Natural killer cell (primary cell): ENCODE results near the gene DPEP3. TPM values are rescaled to one million over a fixed set of nuclear protein-coding genes. Genes with fewer than 3 reads are reported as not detected.

ENCODE experiments used
- ATAC-seq, 3 donors: fragments of 150-1000 bp in 2 of 3; fragments of 200-7000 bp in 1 of 3; cut with Tn5 transposase; 1 replicate in 1 of 3; 2 replicates in 2 of 3; pipeline ENCODE4 v1.10.0; 2021; ENCODE audit warnings: mild to moderate bottlenecking in 2 of 3, moderate library complexity in 2 of 3
- DNase-seq, 2 donors: peaks; one replicate each; pipeline versions ENCODE4 v3.0.0 to v3.0.0-alpha.2; 2013 to 2021; ENCODE audit warnings: mixed read lengths in 1 of 2
- H3K27ac ChIP-seq: one replicate; pipeline ENCODE4 v1.5.1; 2013; ENCODE audit warnings: mild to moderate bottlenecking, low read length
- H3K27me3 ChIP-seq: one replicate; pipeline ENCODE4 v1.6.1; 2013; ENCODE audit warnings: low read length; ENCODE audit not compliant: control insufficient read depth, insufficient read depth
- H3K36me3 ChIP-seq: one replicate; pipeline ENCODE4 v1.6.1; 2013; ENCODE audit warnings: low read length; ENCODE audit not compliant: control insufficient read depth, insufficient read depth
- H3K4me1 ChIP-seq: one replicate; pipeline ENCODE4 v1.6.1; 2013; ENCODE audit warnings: low read length; ENCODE audit not compliant: control insufficient read depth, insufficient read depth
- H3K4me3 ChIP-seq: one replicate; pipeline ENCODE4 v1.5.1; 2013; ENCODE audit warnings: low read length
- H3K9me3 ChIP-seq: one replicate; pipeline ENCODE4 v1.6.1; 2013; ENCODE audit warnings: low read length; ENCODE audit not compliant: control insufficient read depth, insufficient read depth
- H3K27ac Mint-ChIP-seq, 2 donors: one replicate each; pipeline ENCODE4 v1.8.0; 2022; ENCODE audit warnings: mild to moderate bottlenecking in 2 of 2, mixed read lengths in 2 of 2, moderate library complexity in 1 of 2
- H3K27me3 Mint-ChIP-seq, 2 donors: one replicate each; pipeline ENCODE4 v1.8.0; 2022; ENCODE audit warnings: low read depth in 2 of 2, mixed read lengths in 2 of 2
- H3K36me3 Mint-ChIP-seq: one replicate; pipeline ENCODE4 v1.8.0; 2022; ENCODE audit warnings: mixed read lengths
- H3K4me1 Mint-ChIP-seq, 2 donors: one replicate each; pipeline ENCODE4 v1.8.0; 2022; ENCODE audit warnings: mixed read lengths in 2 of 2
- H3K4me3 Mint-ChIP-seq: one replicate; pipeline ENCODE4 v1.8.0; 2022; ENCODE audit warnings: mild to moderate bottlenecking, moderate library complexity, mixed read lengths
- H3K9me3 Mint-ChIP-seq, 2 donors: one replicate each; pipeline ENCODE4 v1.8.0; 2022; ENCODE audit warnings: mixed read lengths in 2 of 2
- CTCF ChIP-seq: fragments of 200-600 bp; IDR thresholded peaks from one replicate; pipeline ENCODE4 v1.8.0; 2022; ENCODE audit warnings: antibody characterized with exemption
- WGBS: methylation state at CpG from one replicate; pipeline ENCODE4 v1.1.7; 2013; ENCODE audit warnings: missing lambda C conversion rate; ENCODE audit not compliant: insufficient coverage; 5-methylcytosine and 5-hydroxymethylcytosine counted together
- intact Hi-C: fragments of 100-400 bp; cut with micrococcal nuclease; formaldehyde crosslinking; loops from one replicate; pipeline ENCODE4 v1.14.2; 2022
- total RNA-seq, 4 donors: library from RNA; stranded (reverse); fragments of 120-200 nt in 1 of 4; gene quantifications; one replicate each; pipeline versions ENCODE4 v1.2.3 to v1.2.4, GENCODE V29; 2013 to 2022

DPEP3 gene
- total RNA-seq, 3 donors from 2014 or later (not counting 1 experiment from before 2014, with no cell fraction given), result 0.53 to 1.00 (median 0.96) TPM

GRCh38 chr16:67957622-67958021, 22.7 kb downstream of the DPEP3 start:
- Mint-ChIP-seq H3K36me3 (no peaks in the 10 kb centered on the region), H3K27me3 (no peaks in the 10 kb centered on the region), H3K9me3 (no peaks in the 10 kb centered on the region), H3K27ac (no peak overlapping the region), H3K4me3 (no peak overlapping the region), H3K4me1 (peaks cover under 1% of the 10 kb centered on the region in 2 donors)
- no peak overlapping the region for H3K27ac ChIP-seq
- H3K9me3 ChIP-seq, result no peaks in the 10 kb centered on the region
- WGBS, result 97% methylated on average over 9 of the region's 9 CpGs
- H3K36me3 ChIP-seq, result peaks cover 18% of the 10 kb centered on the region
- no peaks in the 10 kb centered on the region for H3K27me3 ChIP-seq
- ATAC-seq, result no peak
- no peak for DNase-seq
- H3K4me1 ChIP-seq, result no peaks in the 10 kb centered on the region
- H3K4me3 ChIP-seq, result no peak overlapping the region
- TF ChIP-seq CTCF, result no peak
- intact Hi-C loops, result no loop called here

DNA sequence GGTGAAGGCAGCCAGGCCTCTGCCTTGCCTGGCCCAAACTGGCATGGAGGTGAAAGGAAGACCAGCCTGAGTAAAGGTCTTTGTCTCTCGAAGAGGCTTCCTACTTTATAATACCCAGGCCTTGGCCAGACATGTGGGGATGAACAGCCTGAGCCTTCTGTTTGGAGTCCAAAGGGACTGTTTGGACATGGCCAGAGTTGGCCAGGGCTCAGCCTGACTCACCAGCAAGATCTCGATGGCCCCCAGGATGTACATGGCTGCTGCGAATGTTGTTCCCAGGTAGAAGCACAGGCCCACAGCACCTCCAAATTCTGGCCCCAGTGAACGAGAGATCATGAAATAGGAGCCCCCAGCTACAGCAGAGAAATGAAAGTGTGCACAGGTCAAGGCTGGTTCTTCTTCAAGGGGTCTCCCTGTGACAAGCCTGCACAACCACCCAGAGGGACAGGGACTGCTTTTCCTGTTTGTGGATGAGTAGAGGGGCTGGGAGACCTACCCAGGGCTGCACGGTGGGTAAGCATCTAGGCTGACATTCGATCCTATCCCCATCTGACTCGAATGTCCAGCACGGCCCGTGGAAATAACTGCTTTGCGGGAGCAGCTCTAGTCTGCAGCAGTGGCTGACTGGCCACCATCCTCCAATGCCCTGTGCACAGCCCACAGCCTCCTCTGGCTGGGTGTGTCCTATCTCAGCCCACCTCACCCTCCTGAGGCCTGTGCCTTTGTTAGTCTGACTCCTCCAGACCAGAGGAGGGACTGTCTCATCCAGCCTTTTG, 25.7 kb downstream of the DPEP3 start:
- Histone ChIP-seq H3K4me1 (no peaks in the 10 kb centered on the region), H3K27me3 (no peaks in the 10 kb centered on the region), H3K36me3 (peaks cover 19% of the 10 kb centered on the region), H3K4me3 (no peak overlapping the region), H3K27ac (no peak overlapping the region), H3K9me3 (no peaks in the 10 kb centered on the region)
- no peak for TF ChIP-seq CTCF
- 96% methylated on average over 10 of the region's 10 CpGs for WGBS
- no peak for ATAC-seq
- Mint-ChIP-seq H3K27me3 (no peaks in the 10 kb centered on the region), H3K36me3 (no peaks in the 10 kb centered on the region), H3K4me3 (no peak overlapping the region), H3K4me1 (no peaks in the 10 kb centered on the region), H3K9me3 (no peaks in the 10 kb centered on the region), H3K27ac (no peak overlapping the region)
- DNase-seq, result no peak
- intact Hi-C loops, result no loop called here

GRCh38 chr16:67953641-67954375, 26.5 kb downstream of the DPEP3 start:
- Mint-ChIP-seq H3K4me3 (no peak overlapping the region), H3K27me3 (no peaks in the 10 kb centered on the region), H3K4me1 (no peaks in the 10 kb centered on the region), H3K9me3 (no peaks in the 10 kb centered on the region), H3K36me3 (no peaks in the 10 kb centered on the region), H3K27ac (no peak overlapping the region)
- TF ChIP-seq CTCF, result no peak
- Histone ChIP-seq H3K36me3 (peaks cover 17% of the 10 kb centered on the region), H3K4me1 (no peaks in the 10 kb centered on the region), H3K27me3 (no peaks in the 10 kb centered on the region), H3K27ac (no peak overlapping the region), H3K9me3 (no peaks in the 10 kb centered on the region), H3K4me3 (no peak overlapping the region)
- ATAC-seq, result no peak
- no peak for DNase-seq
- intact Hi-C loops, result no loop called here
- WGBS, result 97% methylated on average over 7 of the region's 8 CpGs
